GM12872 (cell line): Measurements from ENCODE around the gene IRX2.

Source experiments
- TF ChIP-seq, protein P1 (sequence below): IDR thresholded peaks from 3 replicates; pipeline ENCODE4 v1.5.1; 2011; ENCODE audit warnings: low read depth, mild to moderate bottlenecking, low read length, moderate library complexity; ENCODE audit not compliant: insufficient read depth

Gene IRX2

DNA sequence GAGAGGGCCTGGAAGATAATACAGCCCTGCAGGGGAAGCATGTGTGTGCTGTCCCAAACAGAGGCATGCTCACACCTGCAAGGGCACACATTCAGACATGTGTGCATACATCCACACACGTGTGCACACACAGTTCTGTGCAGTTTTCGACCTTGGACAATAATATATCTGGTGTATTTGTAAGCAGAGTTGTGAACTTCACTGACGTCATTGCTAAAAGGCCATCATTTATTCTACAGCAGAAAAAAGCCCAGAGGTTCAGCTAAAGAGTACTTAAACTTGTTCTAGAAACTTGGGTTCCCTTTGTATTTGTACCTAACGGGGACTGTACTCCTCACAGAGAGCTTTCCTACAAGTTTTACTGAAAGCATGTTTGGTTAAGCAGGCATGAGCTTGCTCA lies 19.5 kb downstream of the IRX2 start:
- TF ChIP-seq, protein P1, sequence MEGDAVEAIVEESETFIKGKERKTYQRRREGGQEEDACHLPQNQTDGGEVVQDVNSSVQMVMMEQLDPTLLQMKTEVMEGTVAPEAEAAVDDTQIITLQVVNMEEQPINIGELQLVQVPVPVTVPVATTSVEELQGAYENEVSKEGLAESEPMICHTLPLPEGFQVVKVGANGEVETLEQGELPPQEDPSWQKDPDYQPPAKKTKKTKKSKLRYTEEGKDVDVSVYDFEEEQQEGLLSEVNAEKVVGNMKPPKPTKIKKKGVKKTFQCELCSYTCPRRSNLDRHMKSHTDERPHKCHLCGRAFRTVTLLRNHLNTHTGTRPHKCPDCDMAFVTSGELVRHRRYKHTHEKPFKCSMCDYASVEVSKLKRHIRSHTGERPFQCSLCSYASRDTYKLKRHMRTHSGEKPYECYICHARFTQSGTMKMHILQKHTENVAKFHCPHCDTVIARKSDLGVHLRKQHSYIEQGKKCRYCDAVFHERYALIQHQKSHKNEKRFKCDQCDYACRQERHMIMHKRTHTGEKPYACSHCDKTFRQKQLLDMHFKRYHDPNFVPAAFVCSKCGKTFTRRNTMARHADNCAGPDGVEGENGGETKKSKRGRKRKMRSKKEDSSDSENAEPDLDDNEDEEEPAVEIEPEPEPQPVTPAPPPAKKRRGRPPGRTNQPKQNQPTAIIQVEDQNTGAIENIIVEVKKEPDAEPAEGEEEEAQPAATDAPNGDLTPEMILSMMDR, result no peak

DNA sequence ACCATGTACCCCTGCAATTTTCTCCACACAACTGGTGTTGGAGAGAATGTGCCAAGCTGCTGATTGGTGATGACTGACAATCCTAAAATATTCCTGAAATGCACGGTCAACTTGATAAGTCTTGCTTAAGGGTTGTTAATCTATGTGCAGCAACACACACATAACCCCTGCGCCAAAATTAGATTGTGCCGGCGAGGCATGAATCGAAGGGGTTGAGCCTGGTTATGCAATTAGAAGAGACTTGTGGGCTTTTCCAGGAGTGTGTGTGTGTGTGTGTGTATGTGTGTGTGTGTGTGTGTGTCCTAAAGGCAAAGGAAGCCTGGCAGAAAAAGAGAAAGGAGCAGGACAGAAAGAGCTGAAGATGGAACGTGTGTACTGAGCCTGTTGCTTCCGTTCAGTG lies 22.3 kb downstream of the IRX2 start:
- TF ChIP-seq, protein P1, result no peak

DNA sequence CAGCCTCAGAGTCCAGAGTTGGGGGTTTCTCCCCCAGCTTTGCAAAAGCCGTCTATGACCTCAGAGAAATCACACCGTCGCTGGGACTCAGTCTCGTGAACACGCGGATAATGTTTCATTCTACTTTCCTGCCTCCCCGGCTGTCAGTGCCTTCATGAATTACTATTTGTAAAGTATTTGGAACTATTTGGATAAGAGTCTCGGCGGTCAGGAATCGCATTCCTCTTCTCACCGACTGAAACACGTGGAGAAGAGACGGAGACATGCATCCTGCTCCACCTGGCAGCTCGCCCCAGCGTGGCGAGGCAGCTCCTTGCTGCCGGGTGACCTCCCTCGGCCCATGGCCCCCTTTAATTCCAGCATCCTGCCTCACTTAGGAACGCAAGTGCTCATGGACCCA lies 23.9 kb downstream of the IRX2 start:
- TF ChIP-seq, protein P1, result no peak

DNA sequence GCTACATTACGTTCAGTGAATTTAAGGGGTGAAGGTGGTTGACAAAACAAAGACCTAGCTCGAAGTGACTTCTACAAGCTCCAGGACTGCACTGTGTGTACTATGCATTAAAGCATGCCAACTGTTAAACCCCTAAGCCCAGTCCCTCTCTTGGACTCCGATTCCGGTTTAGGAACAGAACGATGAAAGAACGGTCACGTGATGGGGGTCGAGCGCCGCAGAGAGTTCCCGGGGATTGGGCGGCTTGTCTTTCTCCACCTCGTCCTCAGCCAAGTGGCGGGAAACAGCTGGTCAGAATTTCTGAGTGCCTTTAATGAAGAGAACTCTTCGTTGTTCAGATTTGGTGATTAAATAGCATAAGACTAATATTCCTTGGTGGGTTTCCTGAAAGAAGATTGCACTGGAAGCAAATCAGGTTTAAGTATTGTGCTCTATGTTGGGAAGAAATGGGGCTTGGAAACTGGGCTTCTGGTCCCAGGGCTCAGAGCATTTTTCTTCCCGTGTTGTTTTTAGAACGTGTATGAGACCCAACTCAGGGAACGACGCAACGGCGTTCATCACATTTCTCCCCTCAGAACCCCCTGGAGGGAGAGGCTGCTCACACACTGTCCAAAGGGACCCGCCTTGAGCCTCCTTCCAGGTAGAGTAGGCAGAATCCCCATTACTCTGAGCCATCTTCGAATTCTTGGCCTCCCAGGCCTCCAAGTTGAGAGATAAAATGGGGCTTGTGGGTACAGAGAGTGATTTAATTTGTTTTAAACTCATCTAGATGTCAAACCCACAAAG lies 25.3 kb downstream of the IRX2 start:
- TF ChIP-seq, protein P1, result no peak

DNA sequence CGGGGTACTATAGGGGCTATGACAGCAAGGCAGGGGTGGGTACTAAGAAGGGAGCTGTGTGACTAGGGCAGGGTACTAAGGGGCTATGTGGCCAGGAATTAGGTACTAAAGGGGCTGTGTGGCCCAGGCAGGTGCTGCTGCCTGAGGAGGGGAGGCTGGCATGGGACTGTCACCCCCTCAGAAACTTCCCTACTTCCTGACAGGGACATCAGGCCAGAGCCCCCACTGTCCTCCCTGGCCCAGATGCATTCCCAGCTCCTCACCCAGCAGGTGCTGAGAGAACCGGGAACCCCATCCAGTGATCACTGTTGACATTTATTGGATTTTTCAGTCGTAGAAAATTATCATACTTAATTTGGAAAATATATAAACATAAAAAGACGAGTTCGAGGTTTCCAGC lies 26.6 kb downstream of the IRX2 start:
- TF ChIP-seq, protein P1, result no peak

DNA sequence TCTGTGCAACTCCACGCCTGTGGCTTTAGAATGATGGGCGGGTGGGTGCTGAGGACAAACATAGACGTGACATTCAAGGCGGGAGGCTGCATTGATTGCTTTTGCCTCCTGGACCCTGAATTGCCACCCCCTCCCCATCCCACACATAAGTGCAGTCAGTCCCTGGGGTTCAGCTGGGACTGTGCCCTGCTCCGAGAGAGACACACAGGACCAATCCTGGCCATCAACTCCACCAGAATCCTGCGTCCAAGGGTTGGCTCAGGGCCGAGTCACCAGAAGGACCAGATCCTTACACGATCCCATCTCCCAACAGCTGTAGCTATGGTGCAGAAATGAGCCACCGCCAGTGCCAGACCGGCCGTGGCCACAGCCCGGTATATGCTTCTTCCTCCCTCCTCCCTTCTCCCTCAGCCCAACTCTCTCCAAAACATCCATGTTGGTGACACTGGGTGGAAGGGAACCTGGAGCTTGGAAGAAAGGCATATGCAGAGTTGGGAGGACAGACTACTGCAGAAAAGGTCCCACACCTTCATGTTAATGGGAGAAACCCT lies 27.4 kb downstream of the IRX2 start:
- TF ChIP-seq, protein P1, result no peak

DNA sequence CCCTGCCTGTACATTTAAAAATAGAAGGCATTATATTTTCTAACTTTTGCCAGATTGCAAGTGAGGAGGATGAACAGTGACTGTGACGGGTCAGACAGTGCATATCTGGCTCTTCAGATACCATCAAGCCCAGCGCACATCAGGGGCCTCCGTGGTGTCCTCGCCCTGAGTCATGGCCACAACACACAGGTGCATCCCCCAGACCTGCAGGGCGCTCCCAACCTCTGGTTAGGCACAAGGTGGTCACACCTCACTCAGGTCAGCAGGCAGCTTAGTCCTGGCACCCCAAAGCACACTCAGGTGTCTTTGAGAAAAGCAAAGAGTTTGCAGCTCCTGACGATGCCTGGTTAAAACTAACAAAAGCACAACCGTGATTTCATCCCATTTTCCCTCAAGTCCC lies 28.6 kb downstream of the IRX2 start:
- TF ChIP-seq, protein P1, result no peak
